HEK293 (cell line): Measurements from ENCODE around the gene METRNL.
"Not testable (repeated sequence)": the region's sequence is repeated elsewhere in the genome, so short reads cannot be mapped to it uniquely, and the experiment has no call there.

ENCODE experiments used
- CTCF ChIA-PET: fragments of 350-600 bp; formaldehyde crosslinking; extraction: SDS; loops from one replicate; lab custom pipeline; 2021; ENCODE audit warnings: antibody characterized with exemption; lab: Yijun Ruan, JAX
- POLR2A ChIA-PET: fragments of 300-600 bp; formaldehyde crosslinking; extraction: SDS; loops from one replicate; lab custom pipeline; 2020; ENCODE audit warnings: antibody characterized with exemption, inconsistent platforms; lab: Yijun Ruan, JAX
- H3K27ac ChIP-seq: fragments of 200-500 bp; sonication (Bioruptor generic); 2 replicates; pipeline ENCODE4 v1.5.1; 2014; ENCODE audit warnings: low read depth, low read length, control low read depth, inconsistent platforms; ENCODE audit errors: extremely low read depth
- H3K36me3 ChIP-seq, 2 experiments: fragments of 200-500 bp in 1 of 2; sonication (Bioruptor generic) in 1 of 2; 1 replicate in 1 of 2; 2 replicates in 1 of 2; pipeline ENCODE4 v1.5.1; 2014 to 2017; ENCODE audit warnings: inconsistent platforms in 2 of 2, low read length in 2 of 2; ENCODE audit not compliant: control insufficient read depth in 2 of 2, insufficient read depth in 1 of 2
- H3K4me1 ChIP-seq: fragments of 200-500 bp; sonication (Bioruptor generic); 2 replicates; pipeline ENCODE4 v1.5.1; 2014; ENCODE audit warnings: mild to moderate bottlenecking, low read length, inconsistent platforms; ENCODE audit not compliant: control insufficient read depth, insufficient read depth
- H3K4me3 ChIP-seq: 2 replicates; pipeline ENCODE4 v1.5.1; 2011; ENCODE audit warnings: low read depth, mild to moderate bottlenecking, control low read depth, low read length, moderate library complexity
- H3K9me3 ChIP-seq: fragments of 200-500 bp; sonication (Bioruptor generic); 2 replicates; pipeline ENCODE4 v1.5.1; 2014; ENCODE audit warnings: low read depth, low read length, inconsistent platforms; ENCODE audit not compliant: control insufficient read depth, insufficient read depth
- HOXC10 ChIP-seq: sonication (generic); formaldehyde crosslinking; IDR thresholded peaks from 2 replicates; pipeline ENCODE4 v1.8.1; 2023; ENCODE audit warnings: mild to moderate bottlenecking, missing genetic modification reagents
- IKZF3 ChIP-seq: fragments of 450-650 bp; IDR thresholded peaks from 2 replicates; pipeline ENCODE4 v1.5.0; 2018; ENCODE audit warnings: missing biosample characterization, mild to moderate bottlenecking, missing genetic modification characterization, moderate library complexity
- KLF16 ChIP-seq: fragments of 450-650 bp; formaldehyde crosslinking; IDR thresholded peaks from 2 replicates; pipeline ENCODE4 v1.5.1; 2017; ENCODE audit warnings: missing biosample characterization, missing genetic modification characterization
- PRDM1 ChIP-seq: fragments of 450-650 bp; formaldehyde crosslinking; IDR thresholded peaks from 2 replicates; pipeline ENCODE4; 2016; ENCODE audit warnings: missing biosample characterization, missing genetic modification characterization
- ZNF133 ChIP-seq: fragments of 450-650 bp; formaldehyde crosslinking; IDR thresholded peaks from 2 replicates; pipeline ENCODE4 v1.5.1; 2016; ENCODE audit warnings: missing biosample characterization, missing genetic modification characterization
- ZNF174 ChIP-seq: fragments of 450-650 bp; formaldehyde crosslinking; IDR thresholded peaks from 2 replicates; pipeline ENCODE4 v1.5.0; 2017; ENCODE audit warnings: missing biosample characterization, mild to moderate bottlenecking, missing genetic modification characterization
- ZNF175 ChIP-seq: fragments of 450-650 bp; formaldehyde crosslinking; IDR thresholded peaks from 2 replicates; pipeline ENCODE4 v1.5.1; 2016; ENCODE audit warnings: missing biosample characterization, missing genetic modification characterization
- ZNF2 ChIP-seq: fragments of 450-650 bp; formaldehyde crosslinking; IDR thresholded peaks from 2 replicates; pipeline ENCODE4 v1.5.1; 2016; ENCODE audit warnings: missing biosample characterization, missing genetic modification characterization
- ZNF239 ChIP-seq: fragments of 450-650 bp; formaldehyde crosslinking; IDR thresholded peaks from 2 replicates; pipeline ENCODE4 v1.5.1; 2016; ENCODE audit warnings: missing biosample characterization, missing genetic modification characterization
- ZNF341 ChIP-seq: fragments of 450-650 bp; formaldehyde crosslinking; IDR thresholded peaks from 2 replicates; pipeline ENCODE4; 2016; ENCODE audit warnings: low read depth, missing biosample characterization, missing genetic modification characterization
- ZNF354C ChIP-seq: fragments of 450-650 bp; formaldehyde crosslinking; IDR thresholded peaks from 2 replicates; pipeline ENCODE4 v1.5.1; 2016; ENCODE audit warnings: missing biosample characterization, missing genetic modification characterization, low read depth, borderline replicate concordance
- ZNF571 ChIP-seq: fragments of 450-650 bp; formaldehyde crosslinking; IDR thresholded peaks from 2 replicates; pipeline ENCODE4 v1.5.0; 2017; ENCODE audit warnings: missing biosample characterization, missing genetic modification characterization
- ZNF624 ChIP-seq: fragments of 450-650 bp; formaldehyde crosslinking; IDR thresholded peaks from 2 replicates; pipeline ENCODE4 v1.5.1; 2017; ENCODE audit warnings: missing biosample characterization, missing genetic modification characterization
- ZNF785 ChIP-seq: fragments of 450-650 bp; formaldehyde crosslinking; IDR thresholded peaks from 2 replicates; pipeline ENCODE4 v1.5.1; 2016; ENCODE audit warnings: missing biosample characterization, missing genetic modification characterization
- ZNF843 ChIP-seq: fragments of 450-650 bp; formaldehyde crosslinking; IDR thresholded peaks from 2 replicates; pipeline ENCODE4 v1.5.1; 2016; ENCODE audit warnings: missing biosample characterization, missing genetic modification characterization
- ZSCAN30 ChIP-seq: fragments of 450-650 bp; IDR thresholded peaks from 2 replicates; pipeline ENCODE4 v1.5.1; 2018; ENCODE audit warnings: missing biosample characterization, mild to moderate bottlenecking, missing genetic modification characterization, moderate library complexity
- TF ChIP-seq, protein P1 (sequence below): fragments of 450-650 bp; formaldehyde crosslinking; IDR thresholded peaks from 2 replicates; pipeline ENCODE4 v1.5.1; 2016; ENCODE audit warnings: missing biosample characterization, missing genetic modification characterization, low read depth
- TF ChIP-seq, protein P2 (sequence below): fragments of 450-650 bp; formaldehyde crosslinking; IDR thresholded peaks from 2 replicates; pipeline ENCODE4 v1.5.1; 2016; ENCODE audit warnings: missing biosample characterization, missing genetic modification characterization

The METRNL gene

DNA sequence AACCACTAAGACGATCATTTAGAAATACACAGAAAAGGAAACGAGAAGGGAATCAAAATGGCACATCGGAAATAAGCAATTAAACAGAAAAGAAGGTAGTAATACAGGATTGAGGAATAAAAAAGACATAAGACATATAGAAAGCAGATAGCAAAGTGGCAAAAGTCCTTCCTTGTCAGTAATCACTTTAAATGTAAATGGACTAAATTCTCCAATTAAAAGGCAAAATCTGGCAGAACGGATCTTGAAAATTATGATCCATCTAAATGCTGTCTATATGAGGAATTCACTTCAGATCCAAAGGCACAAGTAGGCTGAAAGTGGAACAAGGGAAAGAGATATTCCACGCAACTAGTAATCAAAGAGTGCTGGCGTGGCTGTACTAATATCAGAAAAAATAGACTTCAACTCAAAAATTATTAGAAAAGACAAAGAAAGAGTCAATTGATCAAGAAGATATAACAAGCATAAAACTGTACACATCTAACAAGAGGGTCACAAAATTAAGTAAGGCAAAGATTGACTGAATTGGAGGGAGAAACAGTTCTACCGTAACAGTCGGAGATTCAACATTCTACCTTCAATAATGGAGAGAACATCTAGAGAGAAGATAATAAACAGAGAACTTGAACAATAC is 36.8 kb upstream of the METRNL start:
- Histone ChIP-seq H3K27ac (no peak overlapping the region), H3K36me3 (peaks cover 0 to 17% of the 10 kb centered on the region in 2 experiments; a peak in 1 of 3 replicates)
- POLR2A ChIA-PET = no interaction called here
- TF ChIP-seq ZNF239 (no peak), ZNF133 (tag by site-specific recombination) (peak; percentile 90)
- TF ChIP-seq, all 188 proteins: peak for 1
- CTCF ChIA-PET = no interaction called here
- Histone ChIP-seq H3K4me3 (no peak overlapping the region), H3K4me1 (no peaks in the 10 kb centered on the region), H3K9me3 (no peaks in the 10 kb centered on the region)

DNA sequence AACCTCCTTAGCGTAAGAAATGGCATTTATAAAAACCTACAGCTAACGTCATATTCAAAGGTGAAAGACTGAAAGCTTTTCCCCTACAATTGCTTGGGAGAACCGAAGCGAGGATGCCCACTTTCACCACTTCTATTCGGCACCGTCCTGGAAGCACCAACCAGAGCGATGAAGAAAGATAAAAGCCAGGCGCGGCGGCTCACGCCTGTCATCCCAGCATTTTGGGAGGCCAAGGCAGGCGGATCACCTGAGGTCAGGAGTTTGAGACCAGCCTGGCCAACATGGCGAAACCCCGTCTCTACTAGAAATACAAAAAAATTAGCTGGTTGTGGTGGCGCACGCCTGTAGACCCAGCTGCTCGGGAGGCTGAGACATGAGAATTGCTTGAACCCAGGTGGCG is 34.9 kb upstream of the METRNL start:
- H3K27ac ChIP-seq, POLR2A ChIA-PET, H3K4me3 ChIP-seq, H3K4me1 ChIP-seq, H3K9me3 ChIP-seq, CTCF ChIA-PET: not testable (repeated sequence)
- H3K36me3 ChIP-seq = peaks cover 0 to 17% of the 10 kb centered on the region in 2 experiments; a peak in 2 of 3 replicates

DNA sequence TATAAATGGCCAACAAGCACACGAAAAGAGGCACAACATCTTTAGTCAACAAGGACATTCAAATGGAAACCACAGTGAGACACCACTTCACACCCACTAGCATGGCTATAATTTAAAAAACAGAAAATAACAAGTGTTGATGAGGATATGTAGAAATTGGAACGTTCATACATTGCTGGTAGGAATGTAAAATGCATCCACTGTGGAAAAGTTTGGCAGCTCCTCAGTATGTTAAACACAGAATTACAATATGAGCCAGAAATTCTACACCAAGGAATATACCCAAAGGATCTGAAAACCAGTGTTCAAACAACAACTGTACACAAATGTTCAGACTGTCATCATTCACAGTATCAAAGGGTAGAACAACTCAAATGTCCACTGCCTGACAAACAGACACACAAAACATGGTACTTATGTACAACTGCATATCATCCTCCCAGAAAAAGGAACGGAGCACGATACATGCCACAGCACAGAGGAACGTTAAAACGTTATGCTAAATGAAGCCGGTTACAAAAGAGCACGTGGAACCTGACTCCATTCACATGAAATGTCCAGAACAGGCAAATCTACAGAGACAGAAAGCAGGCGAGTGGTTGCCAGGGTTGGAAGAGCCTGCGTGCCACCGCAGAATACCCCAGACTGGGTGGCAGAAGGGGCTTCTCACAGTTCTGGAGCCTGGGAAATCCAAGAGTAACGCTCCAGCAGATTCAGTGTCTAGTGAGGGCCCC is 32.8 kb upstream of the METRNL start:
- Histone ChIP-seq H3K36me3 (peaks cover 0 to 15% of the 10 kb centered on the region in 2 experiments; a peak in 2 of 3 replicates), H3K4me3 (no peak overlapping the region), H3K9me3 (no peaks in the 10 kb centered on the region), H3K27ac (no peak overlapping the region), H3K4me1 (no peaks in the 10 kb centered on the region; the same call in 1 of the 2 replicates)
- TF ChIP-seq KLF16 (tag by site-specific recombination) (no peak), PRDM1 (tag by site-specific recombination) (no peak), ZNF785 (tag by site-specific recombination) (no peak), ZNF354C (tag by site-specific recombination) (no peak), IKZF3 (tag by site-specific recombination) (no peak), ZNF341 (tag by site-specific recombination) (no peak), ZNF175 (tag by site-specific recombination) (no peak), ZNF624 (tag by site-specific recombination) (no peak), ZNF571 (no peak), ZNF2 (no peak), ZSCAN30 (tag by site-specific recombination) (no peak), ZNF174 (no peak), HOXC10 (CRISPR knock-in tag) (no peak), ZNF843 (tag by site-specific recombination) (no peak)
- TF ChIP-seq, protein P1, sequence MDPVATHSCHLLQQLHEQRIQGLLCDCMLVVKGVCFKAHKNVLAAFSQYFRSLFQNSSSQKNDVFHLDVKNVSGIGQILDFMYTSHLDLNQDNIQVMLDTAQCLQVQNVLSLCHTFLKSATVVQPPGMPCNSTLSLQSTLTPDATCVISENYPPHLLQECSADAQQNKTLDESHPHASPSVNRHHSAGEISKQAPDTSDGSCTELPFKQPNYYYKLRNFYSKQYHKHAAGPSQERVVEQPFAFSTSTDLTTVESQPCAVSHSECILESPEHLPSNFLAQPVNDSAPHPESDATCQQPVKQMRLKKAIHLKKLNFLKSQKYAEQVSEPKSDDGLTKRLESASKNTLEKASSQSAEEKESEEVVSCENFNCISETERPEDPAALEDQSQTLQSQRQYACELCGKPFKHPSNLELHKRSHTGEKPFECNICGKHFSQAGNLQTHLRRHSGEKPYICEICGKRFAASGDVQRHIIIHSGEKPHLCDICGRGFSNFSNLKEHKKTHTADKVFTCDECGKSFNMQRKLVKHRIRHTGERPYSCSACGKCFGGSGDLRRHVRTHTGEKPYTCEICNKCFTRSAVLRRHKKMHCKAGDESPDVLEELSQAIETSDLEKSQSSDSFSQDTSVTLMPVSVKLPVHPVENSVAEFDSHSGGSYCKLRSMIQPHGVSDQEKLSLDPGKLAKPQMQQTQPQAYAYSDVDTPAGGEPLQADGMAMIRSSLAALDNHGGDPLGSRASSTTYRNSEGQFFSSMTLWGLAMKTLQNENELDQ (tag by site-specific recombination) = no peak
- TF ChIP-seq, protein P2, sequence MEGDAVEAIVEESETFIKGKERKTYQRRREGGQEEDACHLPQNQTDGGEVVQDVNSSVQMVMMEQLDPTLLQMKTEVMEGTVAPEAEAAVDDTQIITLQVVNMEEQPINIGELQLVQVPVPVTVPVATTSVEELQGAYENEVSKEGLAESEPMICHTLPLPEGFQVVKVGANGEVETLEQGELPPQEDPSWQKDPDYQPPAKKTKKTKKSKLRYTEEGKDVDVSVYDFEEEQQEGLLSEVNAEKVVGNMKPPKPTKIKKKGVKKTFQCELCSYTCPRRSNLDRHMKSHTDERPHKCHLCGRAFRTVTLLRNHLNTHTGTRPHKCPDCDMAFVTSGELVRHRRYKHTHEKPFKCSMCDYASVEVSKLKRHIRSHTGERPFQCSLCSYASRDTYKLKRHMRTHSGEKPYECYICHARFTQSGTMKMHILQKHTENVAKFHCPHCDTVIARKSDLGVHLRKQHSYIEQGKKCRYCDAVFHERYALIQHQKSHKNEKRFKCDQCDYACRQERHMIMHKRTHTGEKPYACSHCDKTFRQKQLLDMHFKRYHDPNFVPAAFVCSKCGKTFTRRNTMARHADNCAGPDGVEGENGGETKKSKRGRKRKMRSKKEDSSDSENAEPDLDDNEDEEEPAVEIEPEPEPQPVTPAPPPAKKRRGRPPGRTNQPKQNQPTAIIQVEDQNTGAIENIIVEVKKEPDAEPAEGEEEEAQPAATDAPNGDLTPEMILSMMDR (tag by site-specific recombination) = no peak
- ChIA-PET CTCF (no interaction called here), POLR2A (no interaction called here)
